Activated T-helper 17 cell treated with anti-CD3 and anti-CD28 coated beads, Interleukin-2, amount 50 U/mL, for 72 hours (primary cell): ENCODE data around the gene VPS37C. TPM values are rescaled to one million over a fixed set of nuclear protein-coding genes. Genes with fewer than 3 reads are reported as not detected.

ENCODE experiments used
- ATAC-seq: fragments of 150-1000 bp; cut with Tn5 transposase; replicated peaks from 2 replicates; pipeline ENCODE4 v1.10.0; 2021; ENCODE audit warnings: mild to moderate bottlenecking, moderate library complexity
- H3K27ac Mint-ChIP-seq: one replicate; pipeline ENCODE4 v1.8.0; 2022; ENCODE audit warnings: mixed read lengths
- H3K27me3 Mint-ChIP-seq: one replicate; pipeline ENCODE4 v1.8.0; 2022; ENCODE audit warnings: mixed read lengths
- H3K36me3 Mint-ChIP-seq: one replicate; pipeline ENCODE4 v1.8.0; 2022; ENCODE audit warnings: low read depth, mild to moderate bottlenecking, mixed read lengths
- H3K4me1 Mint-ChIP-seq: one replicate; pipeline ENCODE4 v1.8.0; 2022; ENCODE audit warnings: mixed read lengths
- H3K4me3 Mint-ChIP-seq: one replicate; pipeline ENCODE4 v1.8.0; 2022; ENCODE audit warnings: mild to moderate bottlenecking, mixed read lengths
- H3K9me3 Mint-ChIP-seq: one replicate; pipeline ENCODE4 v1.8.0; 2022; ENCODE audit warnings: mixed read lengths
- total RNA-seq, 2 donors: library from RNA; stranded (reverse); gene quantifications; one replicate each; pipeline ENCODE4 v1.2.3, GENCODE V29; 2022

The VPS37C gene
- total RNA-seq, 2 donors from 2014 or later, result 9.7 to 14.5 TPM

GRCh38 chr11:61125310-61125684 is 35.9 kb downstream of the VPS37C start:
- no peak overlapping the region for H3K4me3 Mint-ChIP-seq
- peaks cover 27% of the 10 kb centered on the region for H3K4me1 Mint-ChIP-seq
- no peaks in the 10 kb centered on the region for H3K9me3 Mint-ChIP-seq
- H3K27ac Mint-ChIP-seq, result peak overlapping the region; percentile 53
- ATAC-seq, result no peak
- peaks cover 6% of the 10 kb centered on the region for H3K36me3 Mint-ChIP-seq
- no peaks in the 10 kb centered on the region for H3K27me3 Mint-ChIP-seq

- peak overlapping the region; percentile 53 for H3K27ac Mint-ChIP-seq
- peaks cover 3% of the 10 kb centered on the region for H3K36me3 Mint-ChIP-seq
- no peak for ATAC-seq
Observed at GRCh38 chr11:61124574-61125309, 36.5 kb downstream of the VPS37C start.

GRCh38 chr11:61123775-61124571 is 37.3 kb downstream of the VPS37C start:
- H3K4me3 Mint-ChIP-seq, result no peak overlapping the region
- H3K27me3 Mint-ChIP-seq, result no peaks in the 10 kb centered on the region

More at GRCh38 chr11:61124574-61125309, 36.5 kb downstream of the VPS37C start:
- Mint-ChIP-seq H3K4me1 (peaks cover 26% of the 10 kb centered on the region), H3K9me3 (no peaks in the 10 kb centered on the region), H3K27me3 (no peaks in the 10 kb centered on the region), H3K4me3 (no peak overlapping the region)

GRCh38 chr11:61122761-61123160 is 38.5 kb downstream of the VPS37C start:
- Mint-ChIP-seq H3K9me3 (no peaks in the 10 kb centered on the region), H3K27ac (peak overlapping the region; percentile 41), H3K27me3 (no peaks in the 10 kb centered on the region), H3K4me1 (peaks cover 32% of the 10 kb centered on the region), H3K4me3 (no peak overlapping the region), H3K36me3 (no peaks in the 10 kb centered on the region)
- no peak for ATAC-seq

More at GRCh38 chr11:61123775-61124571, 37.3 kb downstream of the VPS37C start:
- Mint-ChIP-seq H3K36me3 (no peaks in the 10 kb centered on the region), H3K4me1 (peaks cover 27% of the 10 kb centered on the region), H3K27ac (peak overlapping the region; percentile 53), H3K9me3 (no peaks in the 10 kb centered on the region)
- no peak for ATAC-seq

GRCh38 chr11:61121917-61122316 is 39.3 kb downstream of the VPS37C start:
- ATAC-seq, result no peak
- Mint-ChIP-seq H3K9me3 (peaks cover under 1% of the 10 kb centered on the region), H3K4me3 (peak overlapping the region; percentile 0), H3K27me3 (no peaks in the 10 kb centered on the region), H3K36me3 (no peaks in the 10 kb centered on the region), H3K4me1 (peaks cover 31% of the 10 kb centered on the region), H3K27ac (peak overlapping the region; percentile 41)

- H3K4me1 Mint-ChIP-seq, result peaks cover 37% of the 10 kb centered on the region
- H3K27me3 Mint-ChIP-seq, result no peaks in the 10 kb centered on the region
- ATAC-seq, result no peak
- H3K9me3 Mint-ChIP-seq, result peaks cover 6% of the 10 kb centered on the region
- H3K27ac Mint-ChIP-seq, result peak overlapping the region; percentile 94
- H3K4me3 Mint-ChIP-seq, result peak overlapping the region; percentile 82
- H3K36me3 Mint-ChIP-seq, result no peaks in the 10 kb centered on the region
Observed at GRCh38 chr11:61121192-61121831, 39.9 kb downstream of the VPS37C start.

GRCh38 chr11:61120706-61121191 is 40.5 kb downstream of the VPS37C start:
- no peaks in the 10 kb centered on the region for H3K27me3 Mint-ChIP-seq
- no peak for ATAC-seq
- H3K27ac Mint-ChIP-seq, result peak overlapping the region; percentile 94
- peak overlapping the region; percentile 82 for H3K4me3 Mint-ChIP-seq
- H3K9me3 Mint-ChIP-seq, result peaks cover 6% of the 10 kb centered on the region
- no peaks in the 10 kb centered on the region for H3K36me3 Mint-ChIP-seq
- H3K4me1 Mint-ChIP-seq, result peaks cover 41% of the 10 kb centered on the region

- peaks cover 43% of the 10 kb centered on the region for H3K4me1 Mint-ChIP-seq
- peak; percentile 10 for ATAC-seq
- H3K27me3 Mint-ChIP-seq, result no peaks in the 10 kb centered on the region
- H3K4me3 Mint-ChIP-seq, result peak overlapping the region; percentile 82
- H3K9me3 Mint-ChIP-seq, result peaks cover 6% of the 10 kb centered on the region
- H3K36me3 Mint-ChIP-seq, result no peaks in the 10 kb centered on the region
- H3K27ac Mint-ChIP-seq, result peak overlapping the region; percentile 94
Observed at GRCh38 chr11:61120099-61120705, 41.0 kb downstream of the VPS37C start.

GRCh38 chr11:61119571-61119970 is 41.7 kb downstream of the VPS37C start:
- H3K36me3 Mint-ChIP-seq, result no peaks in the 10 kb centered on the region
- H3K4me1 Mint-ChIP-seq, result peaks cover 49% of the 10 kb centered on the region
- H3K9me3 Mint-ChIP-seq, result peaks cover 6% of the 10 kb centered on the region
- ATAC-seq, result no peak
- no peaks in the 10 kb centered on the region for H3K27me3 Mint-ChIP-seq
- peak overlapping the region; percentile 94 for H3K27ac Mint-ChIP-seq
- H3K4me3 Mint-ChIP-seq, result peak overlapping the region; percentile 82

- Mint-ChIP-seq H3K36me3 (no peaks in the 10 kb centered on the region), H3K27me3 (no peaks in the 10 kb centered on the region), H3K9me3 (peaks cover 6% of the 10 kb centered on the region), H3K27ac (peak overlapping the region; percentile 94), H3K4me3 (peak overlapping the region; percentile 82), H3K4me1 (peaks cover 48% of the 10 kb centered on the region)
- ATAC-seq, result no peak
Observed at GRCh38 chr11:61119055-61119454, 42.2 kb downstream of the VPS37C start.

GRCh38 chr11:61118406-61118805 is 42.8 kb downstream of the VPS37C start:
- H3K27me3 Mint-ChIP-seq, result no peaks in the 10 kb centered on the region
- H3K9me3 Mint-ChIP-seq, result peaks cover 6% of the 10 kb centered on the region
- no peak for ATAC-seq
- H3K27ac Mint-ChIP-seq, result peak overlapping the region; percentile 94
- peak overlapping the region; percentile 82 for H3K4me3 Mint-ChIP-seq
- no peaks in the 10 kb centered on the region for H3K36me3 Mint-ChIP-seq
- H3K4me1 Mint-ChIP-seq, result peaks cover 49% of the 10 kb centered on the region

- Mint-ChIP-seq H3K27me3 (no peaks in the 10 kb centered on the region), H3K9me3 (peaks cover 6% of the 10 kb centered on the region), H3K27ac (peak overlapping the region; percentile 94), H3K4me1 (peaks cover 53% of the 10 kb centered on the region), H3K4me3 (peak overlapping the region; percentile 82), H3K36me3 (no peaks in the 10 kb centered on the region)
- ATAC-seq, result no peak
Observed at GRCh38 chr11:61118004-61118403, 43.2 kb downstream of the VPS37C start.

- Mint-ChIP-seq H3K27ac (peak overlapping the region; percentile 92), H3K4me1 (peaks cover 57% of the 10 kb centered on the region), H3K27me3 (no peaks in the 10 kb centered on the region), H3K9me3 (peaks cover 6% of the 10 kb centered on the region), H3K4me3 (no peak overlapping the region), H3K36me3 (no peaks in the 10 kb centered on the region)
- ATAC-seq, result no peak
Observed at GRCh38 chr11:61117168-61117520, 44.1 kb downstream of the VPS37C start.
